Keratinocyte (primary cell): Measurements from ENCODE around the gene CERKL. TPM values are rescaled to one million over a fixed set of nuclear protein-coding genes. Genes with fewer than 3 reads are reported as not detected.

Source experiments
- DNase-seq: peaks from one replicate; pipeline ENCODE4 v3.0.0-alpha.2; 2011; ENCODE audit warnings: low read depth, missing footprints, low spot score
- FAIRE-seq: peaks from 2 replicates; lab custom pipeline; 2011; peaks lifted over from hg19 to GRCh38; lab: Jason Lieb, UNC
- H2AFZ ChIP-seq: 2 replicates; pipeline ENCODE4 v1.6.0; 2012; ENCODE audit warnings: low read length, control low read depth, inconsistent platforms; ENCODE audit not compliant: control insufficient read depth
- H3K27ac ChIP-seq: 2 replicates; pipeline ENCODE4 v1.5.1; 2011; ENCODE audit warnings: low read length; ENCODE audit not compliant: control insufficient read depth, insufficient read depth
- H3K27me3 ChIP-seq: 3 replicates; pipeline ENCODE4 v1.6.0; 2011; ENCODE audit warnings: low read length; ENCODE audit not compliant: control insufficient read depth, insufficient read depth; ENCODE audit errors: extremely low read depth
- H3K36me3 ChIP-seq, 2 experiments: 2 replicates in 1 of 2; 3 replicates in 1 of 2; pipeline ENCODE4 v1.5.1; 2011; ENCODE audit warnings: low read length in 2 of 2, mild to moderate bottlenecking in 1 of 2; ENCODE audit not compliant: control insufficient read depth in 2 of 2, insufficient read depth in 2 of 2; ENCODE audit errors: extremely low read depth in 1 of 2
- H3K4me1 ChIP-seq: 3 replicates; pipeline ENCODE4 v1.5.1; 2011; ENCODE audit warnings: low read length; ENCODE audit not compliant: control insufficient read depth, insufficient read depth; ENCODE audit errors: extremely low read depth
- H3K4me2 ChIP-seq: 3 replicates; pipeline ENCODE4 v1.6.0; 2011; ENCODE audit warnings: low read depth, low read length; ENCODE audit not compliant: control insufficient read depth, insufficient read depth; ENCODE audit errors: extremely low read depth
- H3K4me3 ChIP-seq, 3 experiments: fragments of 200-600 bp in 1 of 3; sonication (generic) in 1 of 3; 2 replicates in 2 of 3; 3 replicates in 1 of 3; pipeline ENCODE4 v1.5.1; 2011 to 2016; ENCODE audit warnings: low read length in 3 of 3, mild to moderate bottlenecking in 3 of 3, control low read depth in 2 of 3, inconsistent platforms in 1 of 3, low read depth in 1 of 3, mixed read lengths in 1 of 3, mixed run types in 1 of 3, moderate library complexity in 1 of 3; ENCODE audit not compliant: control insufficient read depth in 2 of 3, insufficient read depth in 2 of 3; ENCODE audit errors: extremely low read depth in 1 of 3
- H3K79me2 ChIP-seq: 2 replicates; pipeline ENCODE4 v1.6.0; 2012; ENCODE audit warnings: low read length; ENCODE audit not compliant: control insufficient read depth, insufficient read depth
- H3K9ac ChIP-seq: 3 replicates; pipeline ENCODE4 v1.6.0; 2011; ENCODE audit warnings: low read length; ENCODE audit not compliant: control insufficient read depth, insufficient read depth; ENCODE audit errors: extremely low read depth
- H3K9me1 ChIP-seq: 3 replicates; pipeline ENCODE4 v1.6.0; 2011; ENCODE audit warnings: low read length; ENCODE audit not compliant: control insufficient read depth, insufficient read depth; ENCODE audit errors: extremely low read depth
- H3K9me3 ChIP-seq: 2 replicates; pipeline ENCODE4 v1.5.1; 2012; ENCODE audit warnings: low read depth, low read length; ENCODE audit not compliant: control insufficient read depth
- H4K20me1 ChIP-seq: 3 replicates; pipeline ENCODE4 v1.6.0; 2011; ENCODE audit warnings: low read length; ENCODE audit not compliant: control insufficient read depth, insufficient read depth; ENCODE audit errors: extremely low read depth
- EZH2 ChIP-seq: IDR thresholded peaks from one replicate; pipeline ENCODE4 v1.6.1; 2012; ENCODE audit warnings: inconsistent platforms, mild to moderate bottlenecking, low read length, moderate library complexity
- dilution Hi-C: fragments of 300-500 bp; cut with MboI; formaldehyde crosslinking; loops from one replicate; pipeline ENCODE4 v1.7.0; 2020; ENCODE audit warnings: low sequenced_read_pairs; ENCODE audit not compliant: extremely low pct_ligation_motif_present
- polyA plus RNA-seq, 5 experiments: library from polyadenylated mRNA; depleted of rRNA in 3 of 5; stranded (reverse) in 3 of 5; stranded (forward) in 1 of 5; unstranded in 1 of 5; fragments of >200 nt; gene quantifications; 1 replicate in 1 of 5; 2 replicates in 3 of 5; 3 replicates in 1 of 5; pipeline versions ENCODE4 v1.2.1 to v1.2.3, GENCODE V29; 2011 to 2012; ENCODE audit warnings: missing spikeins in 2 of 5, low read depth in 1 of 5, low replicate concordance in 1 of 5
- TF ChIP-seq, protein P1 (sequence below), 3 experiments: IDR thresholded peaks in 1 of 3; conservative IDR thresholded peaks in 1 of 3; optimal IDR thresholded peaks in 1 of 3; 2 replicates in 2 of 3; 3 replicates in 1 of 3; pipeline versions ENCODE3 to v1.5.1; 2011; ENCODE audit warnings: low read length in 3 of 3, mild to moderate bottlenecking in 3 of 3, moderate library complexity in 2 of 3, control low read depth in 1 of 3, inconsistent platforms in 1 of 3; ENCODE audit not compliant: insufficient read depth in 2 of 3; ENCODE audit errors: extremely low read depth in 1 of 3

CERKL gene
- polyA plus RNA-seq, 1 donor (not counting 4 experiments of a cell fraction or from before 2014, with no cell fraction given), result 0.03 TPM

DNA sequence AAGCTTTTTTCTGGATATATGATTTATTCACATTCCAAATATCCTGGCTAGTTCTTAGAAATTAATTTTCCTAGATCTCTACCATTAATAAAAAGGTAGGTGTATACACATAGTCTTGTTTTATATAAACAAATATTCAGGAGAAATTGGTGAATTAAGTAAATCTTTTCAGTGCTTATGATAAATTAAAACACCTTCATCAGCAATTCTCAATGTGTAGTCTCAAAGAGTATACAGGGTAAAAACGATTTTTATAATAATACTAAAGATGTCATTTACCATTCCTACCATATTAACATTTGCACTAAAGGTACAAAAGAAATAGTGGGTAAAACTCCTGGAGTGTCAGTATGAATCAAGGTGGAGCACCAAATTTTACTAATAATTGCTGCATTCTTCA lies 40.2 kb downstream of the CERKL start:
- no peak for TF ChIP-seq EZH2
- TF ChIP-seq, protein P1, sequence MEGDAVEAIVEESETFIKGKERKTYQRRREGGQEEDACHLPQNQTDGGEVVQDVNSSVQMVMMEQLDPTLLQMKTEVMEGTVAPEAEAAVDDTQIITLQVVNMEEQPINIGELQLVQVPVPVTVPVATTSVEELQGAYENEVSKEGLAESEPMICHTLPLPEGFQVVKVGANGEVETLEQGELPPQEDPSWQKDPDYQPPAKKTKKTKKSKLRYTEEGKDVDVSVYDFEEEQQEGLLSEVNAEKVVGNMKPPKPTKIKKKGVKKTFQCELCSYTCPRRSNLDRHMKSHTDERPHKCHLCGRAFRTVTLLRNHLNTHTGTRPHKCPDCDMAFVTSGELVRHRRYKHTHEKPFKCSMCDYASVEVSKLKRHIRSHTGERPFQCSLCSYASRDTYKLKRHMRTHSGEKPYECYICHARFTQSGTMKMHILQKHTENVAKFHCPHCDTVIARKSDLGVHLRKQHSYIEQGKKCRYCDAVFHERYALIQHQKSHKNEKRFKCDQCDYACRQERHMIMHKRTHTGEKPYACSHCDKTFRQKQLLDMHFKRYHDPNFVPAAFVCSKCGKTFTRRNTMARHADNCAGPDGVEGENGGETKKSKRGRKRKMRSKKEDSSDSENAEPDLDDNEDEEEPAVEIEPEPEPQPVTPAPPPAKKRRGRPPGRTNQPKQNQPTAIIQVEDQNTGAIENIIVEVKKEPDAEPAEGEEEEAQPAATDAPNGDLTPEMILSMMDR (optimal IDR thresholded peaks at IDR 0.05 in 1 of 3, IDR thresholded peaks at IDR 0.05 in 1 of 3, conservative IDR thresholded peaks at IDR 0.05 in 1 of 3; ENCODE audit: extremely low read depth in 1 of 3, insufficient read depth in 2 of 3, low read length in 3 of 3), result no peak
- no peaks in the 10 kb centered on the region for H3K79me2 ChIP-seq

DNA sequence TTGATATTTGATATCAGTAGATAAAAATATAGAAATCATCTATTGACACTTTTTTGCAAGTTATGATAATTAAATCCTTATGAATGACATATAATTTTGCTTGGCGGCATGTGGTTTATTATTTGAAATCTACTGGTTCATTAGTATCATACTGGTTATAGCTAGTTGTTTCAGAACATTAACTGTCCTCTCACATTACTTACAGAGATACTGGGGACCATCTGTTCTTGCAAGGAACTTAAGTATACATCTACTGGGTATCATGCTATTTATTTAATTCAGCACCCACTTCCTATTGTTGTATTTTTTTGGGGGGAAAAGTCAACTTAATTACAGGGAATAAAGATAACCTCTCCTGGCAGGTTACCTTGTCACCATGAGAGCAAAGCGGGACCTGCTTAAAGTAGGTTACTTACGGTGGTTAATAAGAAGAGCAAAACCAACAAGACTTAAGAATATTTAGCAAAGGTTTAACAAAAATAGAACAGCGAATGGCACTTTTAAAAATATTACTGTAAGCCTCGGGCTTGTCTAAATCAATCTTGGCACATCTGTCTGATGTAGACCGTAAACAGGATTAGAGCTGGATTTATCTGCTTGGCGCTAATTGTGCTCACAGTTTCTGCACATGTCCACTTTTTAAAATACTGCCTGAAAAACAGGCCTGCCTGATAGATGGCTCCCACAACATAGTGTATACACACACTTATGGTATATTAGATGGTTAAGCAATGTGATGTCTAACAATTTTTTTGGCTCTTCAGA lies 41.8 kb downstream of the CERKL start:
- Histone ChIP-seq H3K27ac (no peak overlapping the region), H3K4me2 (no peak overlapping the region), H3K4me1 (no peaks in the 10 kb centered on the region), H3K9me1 (no peaks in the 10 kb centered on the region), H4K20me1 (no peaks in the 10 kb centered on the region), H3K9me3 (no peaks in the 10 kb centered on the region), H3K27me3 (no peaks in the 10 kb centered on the region), H2AFZ (no peak overlapping the region), H3K36me3 (no peaks in the 10 kb centered on the region), H3K4me3 (no peak overlapping the region), H3K9ac (no peak overlapping the region), H3K79me2 (no peaks in the 10 kb centered on the region)
- TF ChIP-seq, protein P1 (optimal IDR thresholded peaks at IDR 0.05 in 1 of 3, IDR thresholded peaks at IDR 0.05 in 1 of 3, conservative IDR thresholded peaks at IDR 0.05 in 1 of 3; ENCODE audit: extremely low read depth in 1 of 3, insufficient read depth in 2 of 3, low read length in 3 of 3), result no peak
- TF ChIP-seq EZH2, result no peak
- FAIRE-seq, result no peak
- DNase-seq, result no peak
- dilution Hi-C loops, result no loop called here

More for the DNA sequence above, 40.2 kb downstream of the CERKL start:
- Histone ChIP-seq H3K9me1 (no peaks in the 10 kb centered on the region), H3K9me3 (no peaks in the 10 kb centered on the region), H3K27ac (no peak overlapping the region), H3K4me1 (no peaks in the 10 kb centered on the region), H4K20me1 (no peaks in the 10 kb centered on the region), H3K4me2 (no peak overlapping the region), H3K4me3 (no peak overlapping the region), H3K27me3 (no peaks in the 10 kb centered on the region), H3K36me3 (no peaks in the 10 kb centered on the region), H3K9ac (no peak overlapping the region), H2AFZ (no peak overlapping the region)
- FAIRE-seq (no peak), DNase-seq (no peak)
- dilution Hi-C loops, result no loop called here
